NCI-H1105 (cell line): ENCODE results near the gene SIRT7.

Source experiments
- DNase-seq: peaks from one replicate; lab custom pipeline; 2025; lab: John Stamatoyannopoulos, UW

The SIRT7 gene

GRCh38 chr17:81863833-81864768 is 53.9 kb downstream of the SIRT7 start:
- DNase-seq, result no peak

GRCh38 chr17:81863123-81863675 is 54.8 kb downstream of the SIRT7 start:
- no peak for DNase-seq
